Middle frontal gyrus (tissue), 1 donor: ENCODE data around the gene SLC25A22.

Experiments
- DNase-seq: peaks from one replicate; pipeline ENCODE4 v3.0.0-alpha.2; 2015; ENCODE audit warnings: low spot score; ENCODE audit errors: extremely low spot score

SLC25A22 gene

GRCh38 chr11:804599-804964 lies 6.5 kb upstream of the SLC25A22 start:
- DNase-seq = no peak

- DNase-seq = no peak
Measured at GRCh38 chr11:803770-804598, 5.9 kb upstream of the SLC25A22 start.

- DNase-seq = no peak
Measured at GRCh38 chr11:803467-803742, 5.3 kb upstream of the SLC25A22 start.

GRCh38 chr11:802693-803466 lies 4.8 kb upstream of the SLC25A22 start:
- DNase-seq = no peak

- no peak for DNase-seq
Measured at GRCh38 chr11:802018-802617, 4.0 kb upstream of the SLC25A22 start.

GRCh38 chr11:801097-801780 lies 3.2 kb upstream of the SLC25A22 start:
- DNase-seq = no peak

GRCh38 chr11:800473-800872 lies 2.4 kb upstream of the SLC25A22 start:
- DNase-seq = no peak

- DNase-seq = no peak
Measured at GRCh38 chr11:799641-800316, 1.7 kb upstream of the SLC25A22 start.

GRCh38 chr11:797296-798092 lies 587 bp downstream of the SLC25A22 start:
- DNase-seq = peak; percentile 22

GRCh38 chr11:796565-797295 lies 1.4 kb downstream of the SLC25A22 start:
- DNase-seq = no peak

- no peak for DNase-seq
Measured at GRCh38 chr11:795634-796564, 2.2 kb downstream of the SLC25A22 start.

- no peak for DNase-seq
Measured at GRCh38 chr11:794766-795633, 3.1 kb downstream of the SLC25A22 start.

GRCh38 chr11:794013-794765 lies 3.9 kb downstream of the SLC25A22 start:
- DNase-seq = no peak

- DNase-seq = no peak
Measured at GRCh38 chr11:793556-793955, 4.5 kb downstream of the SLC25A22 start.

GRCh38 chr11:792873-793272 lies 5.2 kb downstream of the SLC25A22 start:
- DNase-seq = no peak

- DNase-seq = no peak
Measured at GRCh38 chr11:792535-792821, 5.6 kb downstream of the SLC25A22 start.
